ENCODE results near the gene PLCB1.

The PLCB1 gene

DNA sequence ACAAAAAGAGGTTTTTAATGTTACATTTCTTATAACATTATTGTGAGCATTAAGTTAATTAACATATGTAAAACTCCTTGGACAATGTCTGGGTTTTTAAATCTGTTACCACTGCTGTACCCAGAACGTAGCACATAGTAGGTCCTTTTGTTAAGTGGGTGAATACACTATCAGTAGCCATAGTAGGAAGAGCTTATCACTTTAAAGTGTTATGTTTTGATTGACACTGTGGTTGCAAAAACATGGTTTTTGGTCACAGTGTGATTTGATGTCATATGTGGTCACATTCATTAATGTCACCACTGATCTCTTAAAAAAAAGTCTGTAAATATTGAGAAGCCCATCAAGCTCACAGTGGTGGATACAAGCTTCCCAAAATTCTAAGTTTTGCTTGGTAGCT lies 160.7 kb downstream of the PLCB1 start:
- in situ Hi-C loops (cut with MboI; ENCODE audit: low sequenced_read_pairs), result no loop called here

DNA sequence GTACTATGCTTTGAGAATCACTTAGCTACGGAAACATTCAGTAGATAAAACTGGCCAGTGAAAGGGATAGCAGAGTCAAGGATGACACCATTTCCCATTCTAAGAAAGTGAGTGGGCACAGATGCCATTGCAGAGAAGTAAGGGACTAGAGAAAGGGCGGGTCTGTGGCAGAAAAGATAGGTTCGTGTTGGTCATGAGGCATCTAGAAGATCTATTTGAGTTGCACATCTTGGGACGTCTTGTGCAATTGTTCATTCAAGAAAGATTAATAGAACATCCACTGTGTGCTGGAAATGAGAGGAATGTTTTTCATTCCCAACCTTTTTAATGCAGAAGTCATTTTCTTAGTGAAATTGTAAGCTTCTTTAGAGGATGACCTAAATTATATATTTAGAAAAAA lies 161.7 kb downstream of the PLCB1 start:
- in situ Hi-C loops (cut with MboI; ENCODE audit: low sequenced_read_pairs), result no loop called here

GRCh38 chr20:8296536-8296935 lies 164.5 kb downstream of the PLCB1 start:
- in situ Hi-C loops (cut with MboI; ENCODE audit: low sequenced_read_pairs), result no loop called here

GRCh38 chr20:8298426-8299043 lies 166.5 kb downstream of the PLCB1 start:
- in situ Hi-C loops (cut with MboI; ENCODE audit: low sequenced_read_pairs), result no loop called here

- in situ Hi-C loops (cut with MboI; ENCODE audit: low sequenced_read_pairs), result no loop called here
Observed at GRCh38 chr20:8299921-8300320, 167.9 kb downstream of the PLCB1 start.

- in situ Hi-C loops (cut with MboI; ENCODE audit: low sequenced_read_pairs), result no loop called here
Observed at GRCh38 chr20:8301655-8302054, 169.6 kb downstream of the PLCB1 start.

DNA sequence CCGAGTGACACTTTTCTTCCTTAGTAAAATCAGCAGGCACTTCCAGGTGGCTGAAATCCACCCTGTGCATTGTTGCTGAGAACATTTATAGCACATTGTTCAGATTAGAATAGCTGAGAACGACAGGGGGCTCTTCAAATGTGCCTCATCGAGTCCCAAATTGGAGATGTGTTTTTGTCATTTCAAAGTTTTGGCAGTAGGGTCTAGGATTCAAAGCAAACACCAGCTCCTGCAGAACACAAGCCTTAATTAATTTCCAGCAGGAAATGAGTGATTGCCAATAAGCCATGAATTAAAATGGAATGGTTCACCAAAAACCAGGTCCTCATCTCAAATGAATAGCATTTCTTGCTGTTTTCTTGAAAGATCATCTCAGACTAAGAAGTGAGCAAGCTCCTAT lies 171.6 kb downstream of the PLCB1 start:
- in situ Hi-C loops (cut with MboI; ENCODE audit: low sequenced_read_pairs), result no loop called here

GRCh38 chr20:8304124-8304816 lies 172.2 kb downstream of the PLCB1 start:
- in situ Hi-C loops (cut with MboI; ENCODE audit: low sequenced_read_pairs), result no loop called here

- in situ Hi-C loops (cut with MboI; ENCODE audit: low sequenced_read_pairs), result no loop called here
Observed at GRCh38 chr20:8305449-8305978, 173.4 kb downstream of the PLCB1 start.

DNA sequence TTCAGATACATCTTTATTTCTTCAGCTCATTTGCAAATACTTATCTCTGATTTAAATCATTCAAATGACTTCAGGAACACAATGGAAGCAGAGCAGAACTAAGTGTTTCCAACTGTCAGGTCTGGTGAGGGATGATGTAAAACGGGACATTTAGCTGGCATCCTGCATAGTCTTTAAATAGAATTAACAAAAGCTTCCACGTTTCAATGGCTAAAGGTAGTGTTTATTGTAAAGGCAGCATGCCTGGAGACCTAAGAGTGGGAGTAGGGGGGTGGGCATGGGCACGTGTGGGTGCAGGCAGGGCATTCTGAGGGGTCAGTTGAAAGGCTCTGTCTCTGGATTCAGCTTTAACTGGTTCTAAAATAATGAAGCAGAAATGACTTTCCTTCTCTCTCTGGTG lies 174.9 kb downstream of the PLCB1 start:
- in situ Hi-C loops (cut with MboI; ENCODE audit: low sequenced_read_pairs), result no loop called here

DNA sequence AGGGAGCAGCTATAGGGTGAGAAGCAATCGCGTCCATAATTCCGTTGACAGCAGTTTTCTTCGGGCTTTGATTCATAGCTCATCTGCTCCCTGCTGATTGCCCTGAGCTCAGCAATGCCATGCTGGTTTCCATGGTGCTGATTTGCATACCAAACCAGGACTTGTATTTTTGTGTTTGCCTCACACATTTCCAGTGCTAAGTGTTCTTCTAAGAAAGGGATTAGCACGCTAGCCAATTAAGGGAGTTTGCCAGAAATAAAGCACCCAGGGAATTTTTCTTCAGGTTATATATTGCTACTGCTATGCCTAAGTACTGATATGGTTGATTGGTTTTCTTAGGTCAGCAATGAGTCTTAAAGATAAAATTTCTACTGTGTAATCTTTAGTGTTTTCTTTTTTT lies 177.6 kb downstream of the PLCB1 start:
- in situ Hi-C loops (cut with MboI; ENCODE audit: low sequenced_read_pairs), result no loop called here

GRCh38 chr20:8310618-8311017 lies 178.6 kb downstream of the PLCB1 start:
- in situ Hi-C loops (cut with MboI; ENCODE audit: low sequenced_read_pairs), result no loop called here

- in situ Hi-C loops (cut with MboI; ENCODE audit: low sequenced_read_pairs), result no loop called here
Observed at GRCh38 chr20:8313073-8313472, 181.0 kb downstream of the PLCB1 start.

- in situ Hi-C loops (cut with MboI; ENCODE audit: low sequenced_read_pairs), result no loop called here
Observed at GRCh38 chr20:8315639-8316573, 183.8 kb downstream of the PLCB1 start.

DNA sequence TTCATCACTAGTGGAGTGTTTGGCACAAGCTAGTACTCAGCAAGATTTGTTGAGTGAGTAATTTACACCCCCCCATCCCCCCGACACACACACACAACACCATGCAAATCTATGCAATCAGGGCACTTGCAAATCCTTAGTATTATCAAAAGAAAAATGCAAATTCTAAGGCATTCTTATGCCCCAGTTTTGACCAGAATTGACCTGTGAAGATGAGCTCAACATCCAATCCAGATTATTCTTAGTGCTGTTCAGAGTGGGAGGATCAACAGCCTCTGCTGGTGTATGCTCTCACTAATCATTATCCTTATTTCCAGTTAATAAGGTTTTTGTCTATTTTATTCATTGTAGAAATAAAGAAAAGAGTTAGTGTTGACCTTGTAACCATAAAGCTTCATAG lies 185.4 kb downstream of the PLCB1 start:
- in situ Hi-C loops (cut with MboI; ENCODE audit: low sequenced_read_pairs), result no loop called here

GRCh38 chr20:8318965-8319625 lies 187.0 kb downstream of the PLCB1 start:
- in situ Hi-C loops (cut with MboI; ENCODE audit: low sequenced_read_pairs), result no loop called here

DNA sequence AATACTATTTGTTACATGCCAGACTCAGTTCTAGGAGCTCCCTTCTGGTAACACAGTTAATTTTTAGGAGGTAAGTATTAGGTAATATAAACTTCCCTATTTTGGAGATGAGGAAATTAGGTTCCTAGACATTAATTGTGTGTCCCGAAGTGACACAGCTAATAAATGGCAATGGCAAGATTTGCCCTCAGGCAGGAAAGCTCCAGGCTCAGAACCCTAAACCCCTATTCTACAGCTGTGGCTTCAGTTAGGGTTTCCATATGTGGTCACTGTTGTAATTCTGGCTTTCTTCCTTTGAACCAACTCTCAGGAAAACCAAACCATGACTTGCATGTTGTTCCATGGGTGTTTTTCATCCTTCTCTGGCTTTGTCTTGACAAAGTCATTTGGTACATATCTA lies 188.2 kb downstream of the PLCB1 start:
- in situ Hi-C loops (cut with MboI; ENCODE audit: low sequenced_read_pairs), result no loop called here

GRCh38 chr20:8321001-8321400 lies 188.9 kb downstream of the PLCB1 start:
- in situ Hi-C loops (cut with MboI; ENCODE audit: low sequenced_read_pairs), result no loop called here

GRCh38 chr20:8322662-8323217 lies 190.7 kb downstream of the PLCB1 start:
- in situ Hi-C loops (cut with MboI; ENCODE audit: low sequenced_read_pairs), result no loop called here

GRCh38 chr20:8326191-8326590 lies 194.1 kb downstream of the PLCB1 start:
- in situ Hi-C loops (cut with MboI; ENCODE audit: low sequenced_read_pairs), result no loop called here

GRCh38 chr20:8326899-8327298 lies 194.8 kb downstream of the PLCB1 start:
- in situ Hi-C loops (cut with MboI; ENCODE audit: low sequenced_read_pairs), result no loop called here
